ENCODE results near the gene C1QTNF2.
"Not testable (repeated sequence)": the region's sequence is repeated elsewhere in the genome, so short reads cannot be mapped to it uniquely, and the experiment has no call there.

The C1QTNF2 gene

DNA sequence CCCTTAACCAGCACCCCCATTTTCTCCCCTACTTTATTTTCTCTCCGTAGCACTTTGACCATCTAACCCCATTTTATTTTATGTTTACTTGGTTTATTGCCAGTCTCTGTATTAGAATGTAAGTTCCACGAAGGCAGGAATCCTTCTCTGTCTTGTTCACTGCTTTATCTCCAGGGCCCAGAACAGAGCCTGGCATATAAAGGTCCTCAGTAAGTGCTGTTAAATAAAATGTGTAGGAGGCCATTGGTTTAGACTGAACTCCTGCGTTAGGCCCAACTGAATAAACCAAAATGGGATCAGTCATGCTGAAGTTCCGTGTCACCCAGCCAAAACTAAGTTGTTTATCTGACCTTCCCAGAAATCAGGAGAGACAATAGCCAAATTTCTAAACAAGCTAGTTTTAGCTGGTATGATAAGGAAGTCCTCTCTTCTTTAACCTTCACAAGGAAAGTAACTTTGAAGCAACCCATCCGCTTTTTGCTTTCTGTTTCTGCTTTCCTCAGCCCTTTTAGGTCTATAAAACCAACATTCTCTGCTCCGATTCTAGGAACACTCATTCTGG is 29.0 kb downstream of the C1QTNF2 start:
- no peak for DNase-seq (ENCODE audit: low spot score)

DNA sequence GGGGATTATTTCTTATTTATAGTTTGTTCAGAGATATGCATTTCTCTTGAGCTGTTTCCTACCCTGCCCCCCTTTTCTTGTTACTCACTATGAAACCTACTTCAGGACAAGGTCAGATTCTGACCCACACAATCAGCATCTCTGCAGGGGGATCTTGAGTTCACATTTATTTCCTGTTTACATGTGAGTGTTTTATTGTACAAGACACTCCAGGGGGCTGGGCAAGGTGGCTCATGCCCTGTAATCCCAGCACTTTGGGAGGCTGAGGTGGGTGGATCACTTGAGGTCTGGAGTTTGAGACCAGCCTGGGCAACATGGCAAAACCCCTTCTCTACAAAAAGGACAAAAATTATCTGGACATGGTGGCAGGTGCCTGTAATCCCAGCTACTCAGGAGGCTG is 29.9 kb downstream of the C1QTNF2 start:
- not testable (repeated sequence) for DNase-seq (ENCODE audit: low spot score)

DNA sequence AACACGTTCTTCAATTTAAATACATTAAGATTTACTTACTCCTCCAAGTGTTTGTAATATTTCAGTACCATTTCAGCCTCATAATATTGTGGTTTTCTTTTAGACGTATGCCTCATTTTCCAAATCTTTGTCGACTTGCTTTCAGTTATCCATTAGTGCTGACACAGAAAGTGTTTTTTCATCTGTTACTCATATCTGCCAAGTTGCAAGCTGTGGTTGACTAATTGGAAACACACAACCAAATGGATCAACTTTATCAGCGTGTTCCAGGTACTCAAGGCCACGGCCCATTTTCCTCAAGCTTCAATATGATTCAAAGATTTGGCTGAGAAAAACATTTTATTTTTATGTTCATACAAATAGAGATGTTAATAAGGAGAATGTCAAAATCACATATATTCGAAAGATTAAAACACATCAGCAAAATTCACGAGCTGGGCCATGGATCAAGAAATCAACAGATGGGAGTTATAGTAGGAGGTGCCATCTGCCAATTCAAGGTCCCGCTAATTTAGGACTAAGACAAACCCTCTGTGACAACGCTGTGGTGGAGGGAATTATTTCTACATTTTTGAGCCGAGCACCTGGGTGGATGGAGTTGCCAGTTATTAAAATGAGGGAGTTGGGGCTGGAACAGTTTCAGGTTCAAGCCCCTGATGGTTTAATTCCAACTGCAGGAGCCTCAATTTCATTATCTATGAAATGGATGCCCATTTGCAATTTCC is 30.9 kb downstream of the C1QTNF2 start:
- DNase-seq (ENCODE audit: low spot score) = no peak

DNA sequence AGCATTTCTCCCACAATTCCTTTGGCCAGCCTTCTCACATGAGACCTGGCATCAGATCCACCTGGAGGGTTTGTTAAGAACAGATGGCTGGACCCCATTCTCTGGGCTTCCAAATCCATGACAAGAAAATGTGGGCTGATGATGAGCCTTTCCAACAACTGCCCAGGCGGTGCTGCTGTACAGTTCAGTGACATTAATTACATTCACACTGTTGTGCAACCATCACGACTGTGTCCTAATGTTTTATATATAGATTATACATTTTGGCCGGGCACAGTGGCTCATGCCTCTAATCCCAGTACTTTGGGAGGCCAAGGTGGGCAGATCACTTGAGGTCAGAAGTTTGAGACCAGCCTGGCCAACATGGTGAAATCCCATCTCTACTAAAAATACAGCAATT is 35.7 kb downstream of the C1QTNF2 start:
- DNase-seq (ENCODE audit: low spot score) = not testable (repeated sequence)

DNA sequence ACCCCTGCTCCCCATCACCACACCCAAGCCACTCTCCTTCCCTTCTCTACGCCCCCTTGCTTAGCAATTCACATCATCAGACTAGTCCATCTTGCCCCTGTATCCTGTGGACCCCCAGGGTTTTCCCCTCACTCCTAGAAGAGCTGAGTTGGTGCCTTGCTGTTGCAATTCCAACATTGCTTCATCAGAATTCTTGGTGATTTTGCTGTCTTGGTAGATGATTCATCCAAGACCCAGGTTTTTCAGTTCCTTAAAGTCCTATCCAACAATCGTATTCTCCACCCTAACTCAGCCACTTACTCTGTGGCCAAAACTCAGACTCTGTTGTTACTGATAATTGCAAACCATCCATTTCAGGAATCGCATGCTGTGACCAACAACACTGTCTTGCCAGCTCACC is 36.7 kb downstream of the C1QTNF2 start:
- DNase-seq (ENCODE audit: low spot score) = no peak

DNA sequence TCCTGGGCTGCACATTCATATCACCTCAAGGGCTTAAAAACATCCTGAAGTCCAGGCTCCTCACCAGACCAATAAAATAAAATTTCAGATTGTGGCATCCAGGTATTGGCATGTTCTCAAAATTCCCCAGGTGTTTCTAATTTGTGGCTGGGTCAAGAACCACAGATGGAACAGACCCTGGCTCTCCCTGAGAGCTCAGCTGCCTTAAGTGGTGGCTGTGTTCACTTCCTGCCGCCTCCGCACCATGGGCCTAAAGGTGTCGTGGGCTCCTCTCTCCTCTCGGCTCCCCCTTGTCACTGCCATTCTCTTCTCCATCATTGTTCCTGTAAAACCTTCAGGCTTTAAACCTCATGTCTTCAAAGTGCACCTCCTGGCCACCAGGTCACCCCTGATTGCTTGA is 40.2 kb downstream of the C1QTNF2 start:
- DNase-seq (ENCODE audit: low spot score) = no peak

DNA sequence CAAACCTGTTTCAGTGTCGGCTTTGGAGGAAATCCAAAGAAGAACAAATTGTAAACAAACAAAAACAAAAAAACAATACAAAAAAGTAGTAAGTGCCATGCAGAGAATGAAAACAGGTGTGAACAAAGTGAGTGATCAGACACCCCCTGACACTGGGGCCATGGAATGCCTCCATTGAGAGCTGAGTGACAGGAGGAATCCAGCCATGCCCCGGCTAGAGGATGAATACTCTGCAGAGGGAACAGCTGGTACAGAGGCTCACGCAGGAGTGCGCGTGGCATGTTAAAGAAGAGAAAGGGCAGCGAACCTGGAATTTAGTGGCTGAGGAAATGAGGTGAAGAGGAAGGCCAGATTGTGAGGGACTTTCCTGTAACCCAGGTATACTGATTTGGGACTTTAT is 42.6 kb downstream of the C1QTNF2 start:
- DNase-seq (ENCODE audit: low spot score) = no peak

DNA sequence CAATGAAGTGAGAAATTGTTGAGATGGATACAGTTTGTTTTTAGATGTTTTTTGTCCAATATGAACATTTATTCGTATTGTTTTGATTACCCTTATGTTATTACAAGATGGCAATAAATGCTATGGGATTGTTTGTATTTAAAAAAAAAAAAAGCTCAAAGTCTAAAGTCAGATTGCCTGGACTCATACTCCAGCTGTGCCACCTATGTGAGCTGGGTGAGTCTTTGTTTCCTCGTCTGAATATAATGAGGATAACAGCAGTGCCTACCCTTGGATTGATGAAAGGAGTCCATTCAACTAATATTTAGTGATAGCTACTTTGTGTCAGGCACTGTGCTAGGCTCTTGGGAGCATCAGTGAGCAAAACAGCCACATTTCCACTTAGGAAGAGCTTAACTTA is 43.4 kb downstream of the C1QTNF2 start:
- DNase-seq (ENCODE audit: low spot score) = no peak

DNA sequence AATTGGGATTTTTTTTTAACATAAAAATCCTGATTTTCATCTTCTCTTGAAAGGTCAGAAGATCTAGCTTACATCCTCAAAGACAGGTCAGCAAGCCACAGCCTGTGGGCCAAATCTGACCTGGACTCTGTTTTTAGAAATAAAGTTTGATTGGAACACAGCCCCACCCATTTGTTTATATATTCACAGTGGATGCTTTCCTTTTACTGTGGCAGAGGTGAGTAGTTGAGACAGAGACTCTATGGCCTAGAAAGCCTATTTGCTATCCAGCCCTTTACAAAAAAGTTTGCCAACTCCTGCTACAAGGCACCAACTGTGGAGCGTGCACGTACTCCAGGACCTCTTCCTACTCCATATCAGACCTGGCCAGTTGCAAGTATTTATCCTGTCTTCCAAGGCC is 44.7 kb downstream of the C1QTNF2 start:
- no peak for DNase-seq (ENCODE audit: low spot score)

DNA sequence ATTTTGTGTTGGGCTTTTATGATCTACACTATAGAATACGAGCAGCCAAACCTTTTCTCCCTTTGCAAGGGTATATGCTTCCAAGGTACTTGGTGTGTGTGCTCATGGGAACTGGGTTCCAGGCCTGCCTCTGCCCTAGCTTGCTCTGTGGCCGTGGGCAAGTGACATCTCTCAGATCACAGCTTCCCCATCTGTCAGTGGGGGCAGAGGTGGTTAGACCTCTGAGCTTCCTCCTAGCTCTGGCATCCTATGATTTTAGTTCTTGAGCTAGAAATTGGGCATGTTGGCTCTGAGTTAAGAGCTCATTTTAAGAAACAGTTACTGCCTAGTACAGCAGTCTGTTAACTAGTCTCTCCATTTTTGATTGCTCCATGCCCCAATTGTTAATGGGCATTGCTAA is 45.5 kb downstream of the C1QTNF2 start:
- DNase-seq (ENCODE audit: low spot score) = no peak

DNA sequence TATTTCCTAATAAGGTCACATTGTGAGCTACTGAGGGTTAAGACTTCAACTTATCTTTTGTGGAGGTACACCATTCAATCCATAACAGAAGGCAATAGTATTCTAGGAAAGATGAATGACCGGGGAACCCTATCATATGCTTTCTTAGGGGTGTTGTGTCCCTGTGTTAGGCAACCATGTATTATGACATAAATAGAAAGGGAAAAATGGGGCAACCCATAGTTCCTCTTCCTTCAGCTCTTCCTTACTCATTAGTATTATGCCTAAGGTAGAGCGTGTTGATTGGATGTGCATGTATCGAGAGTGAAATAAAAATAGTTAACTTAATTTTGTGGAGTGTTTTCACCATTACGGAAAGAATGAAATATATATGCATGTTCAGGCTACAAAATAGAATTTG is 52.0 kb downstream of the C1QTNF2 start:
- no peak for DNase-seq (ENCODE audit: low spot score)

DNA sequence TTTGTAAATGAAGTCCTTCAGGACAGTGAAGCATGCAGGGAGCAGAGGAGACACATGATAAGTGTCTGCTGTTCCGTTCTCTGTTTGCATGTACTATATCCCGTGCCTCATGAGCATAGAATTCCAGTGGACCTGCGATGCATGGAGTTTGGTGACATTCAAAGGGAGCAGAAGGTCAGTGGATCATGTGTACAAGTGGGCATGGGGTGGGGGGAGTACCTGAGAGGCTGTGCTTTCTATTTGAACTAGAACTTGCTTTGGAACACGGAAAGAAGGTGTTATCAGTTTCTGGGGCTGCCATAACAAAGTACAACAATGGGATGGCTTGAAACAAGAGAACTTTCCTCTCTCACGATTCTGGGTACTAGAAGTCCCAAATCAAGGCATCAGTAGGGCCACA is 53.0 kb downstream of the C1QTNF2 start:
- DNase-seq (ENCODE audit: low spot score) = no peak

DNA sequence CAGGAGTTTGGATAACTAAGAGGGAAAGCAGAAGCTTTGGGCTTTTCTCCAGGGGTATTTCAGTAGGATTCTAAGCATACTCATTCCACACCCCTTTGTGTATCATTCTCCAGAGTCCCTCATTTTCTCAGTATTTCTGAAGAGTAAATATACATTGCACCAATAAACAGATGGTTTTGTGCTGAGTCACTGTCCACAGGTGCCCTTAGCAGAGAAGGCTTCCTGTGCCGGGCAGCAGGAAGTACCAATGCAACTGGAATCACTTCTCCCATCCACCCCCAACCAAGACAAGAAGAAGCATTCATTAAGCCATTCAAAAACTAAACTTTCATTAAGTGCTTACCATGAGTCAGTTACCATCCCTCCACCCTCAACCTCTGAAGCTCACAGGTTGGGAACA is 54.5 kb downstream of the C1QTNF2 start:
- no peak for DNase-seq (ENCODE audit: low spot score)

DNA sequence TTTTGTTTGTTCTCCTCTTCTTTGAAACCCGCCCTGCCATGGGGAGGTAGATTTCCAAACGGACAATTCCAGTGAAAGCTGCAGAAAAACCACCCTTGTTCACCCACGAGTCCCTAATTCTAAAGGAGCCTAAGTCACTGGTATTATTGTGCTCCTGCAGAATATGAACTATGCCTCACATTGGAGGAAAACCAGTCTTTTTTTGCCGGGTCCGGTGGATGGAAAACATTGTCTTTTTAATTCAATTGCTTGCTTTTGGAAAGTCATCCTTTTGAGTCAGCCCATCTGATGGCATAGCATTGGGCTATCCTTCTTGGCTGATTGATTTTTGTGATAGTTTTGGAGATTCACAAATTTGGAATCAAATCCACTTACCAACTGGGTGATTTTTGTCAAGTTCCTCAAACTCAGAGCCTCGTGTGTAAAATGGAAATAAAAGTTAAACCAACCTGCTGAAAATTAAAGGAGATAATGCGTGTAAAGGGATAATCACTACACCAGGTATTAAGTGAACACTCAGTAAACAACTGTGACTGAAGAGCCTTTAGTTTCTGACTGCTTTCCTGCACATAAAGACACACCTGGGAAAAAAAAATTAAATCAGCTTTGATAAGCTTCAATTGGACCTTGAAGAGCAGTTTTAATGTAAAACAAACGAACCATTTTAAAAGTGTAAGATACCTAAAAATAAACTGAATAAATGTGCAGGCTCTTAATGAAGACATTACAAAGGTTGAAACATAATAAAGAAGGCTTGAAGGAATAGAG is 57.3 kb downstream of the C1QTNF2 start:
- DNase-seq (ENCODE audit: low spot score) = no peak

DNA sequence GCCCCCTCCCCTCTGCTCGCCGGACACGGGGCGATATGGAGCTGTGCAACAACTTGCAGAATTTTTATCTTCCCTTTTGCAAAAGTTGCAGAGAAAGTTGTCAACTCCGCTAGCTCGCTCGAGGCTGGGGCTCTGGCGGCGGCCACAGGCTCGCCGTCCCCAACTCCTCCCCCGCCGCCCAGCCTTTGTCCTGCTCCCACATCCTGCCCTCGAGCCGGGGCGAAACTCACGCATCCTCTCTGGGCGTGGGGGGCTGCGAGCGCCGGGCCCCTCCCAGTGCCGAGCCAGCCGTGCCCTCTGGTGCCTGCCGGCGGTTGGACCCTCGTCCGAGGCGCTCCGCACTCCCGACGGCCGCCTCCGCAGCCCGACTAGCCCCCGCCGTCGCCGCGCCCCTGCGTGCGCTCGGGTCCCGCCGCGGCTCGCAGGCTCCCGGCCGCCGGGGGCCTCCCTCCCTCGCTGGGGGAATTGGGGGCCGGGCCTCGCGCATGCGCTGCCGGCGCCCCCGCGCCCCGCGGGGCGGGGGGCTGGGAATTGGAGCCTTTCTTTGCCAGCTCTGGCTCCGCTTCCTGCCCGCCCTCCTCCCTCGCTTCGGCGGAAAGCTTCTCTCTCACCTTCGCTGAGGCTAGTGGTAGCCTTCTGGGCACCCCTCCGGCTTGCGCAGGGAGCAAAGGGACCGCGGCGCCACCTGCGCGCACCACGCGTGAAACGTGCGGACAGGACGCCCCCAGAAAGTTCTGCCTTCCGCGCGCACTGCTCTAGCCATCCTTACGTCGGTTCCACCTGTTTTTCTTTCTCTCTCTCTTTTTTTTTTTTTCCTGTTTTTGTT is 58.1 kb downstream of the C1QTNF2 start, which contains the start of gene CCNJL:
Gene CCNJL (minus strand): TSS at position 431 of the 826 bp plus-strand sequence. CDS start 641 bp downstream, outside the sequence.
- DNase-seq (ENCODE audit: low spot score) = peak; percentile 98

DNA sequence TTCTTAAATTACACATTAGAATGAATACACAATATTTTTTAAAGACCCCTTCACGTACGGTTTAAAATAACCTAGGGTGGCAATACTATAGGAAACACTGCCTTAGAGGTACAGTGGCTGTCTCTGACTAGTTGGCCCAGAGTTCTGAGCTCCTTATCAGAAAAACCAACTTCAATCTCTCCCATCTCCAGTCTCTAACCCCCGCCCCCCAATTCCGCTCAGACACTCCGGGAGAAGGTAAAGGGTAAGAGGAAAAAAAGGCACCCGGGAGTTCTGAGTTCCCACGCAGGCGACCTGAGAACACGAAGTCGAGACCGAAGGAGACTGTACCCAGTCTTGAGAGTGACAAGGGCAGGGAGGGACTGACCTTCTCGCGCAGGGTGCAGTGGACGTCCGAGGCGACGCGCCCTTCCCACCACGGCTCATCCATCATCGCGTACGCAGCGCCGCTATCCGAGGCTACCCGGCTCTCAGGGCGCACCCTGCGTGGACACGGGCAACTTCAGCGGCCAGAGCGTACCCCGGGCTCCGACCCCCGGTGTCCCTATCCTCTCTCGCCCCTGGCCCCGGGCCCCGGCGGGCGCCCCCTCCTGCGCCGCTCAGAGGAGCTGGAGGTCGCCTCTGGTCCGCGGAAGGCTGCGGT is 58.8 kb downstream of the C1QTNF2 start:
- no peak for DNase-seq (ENCODE audit: low spot score)

DNA sequence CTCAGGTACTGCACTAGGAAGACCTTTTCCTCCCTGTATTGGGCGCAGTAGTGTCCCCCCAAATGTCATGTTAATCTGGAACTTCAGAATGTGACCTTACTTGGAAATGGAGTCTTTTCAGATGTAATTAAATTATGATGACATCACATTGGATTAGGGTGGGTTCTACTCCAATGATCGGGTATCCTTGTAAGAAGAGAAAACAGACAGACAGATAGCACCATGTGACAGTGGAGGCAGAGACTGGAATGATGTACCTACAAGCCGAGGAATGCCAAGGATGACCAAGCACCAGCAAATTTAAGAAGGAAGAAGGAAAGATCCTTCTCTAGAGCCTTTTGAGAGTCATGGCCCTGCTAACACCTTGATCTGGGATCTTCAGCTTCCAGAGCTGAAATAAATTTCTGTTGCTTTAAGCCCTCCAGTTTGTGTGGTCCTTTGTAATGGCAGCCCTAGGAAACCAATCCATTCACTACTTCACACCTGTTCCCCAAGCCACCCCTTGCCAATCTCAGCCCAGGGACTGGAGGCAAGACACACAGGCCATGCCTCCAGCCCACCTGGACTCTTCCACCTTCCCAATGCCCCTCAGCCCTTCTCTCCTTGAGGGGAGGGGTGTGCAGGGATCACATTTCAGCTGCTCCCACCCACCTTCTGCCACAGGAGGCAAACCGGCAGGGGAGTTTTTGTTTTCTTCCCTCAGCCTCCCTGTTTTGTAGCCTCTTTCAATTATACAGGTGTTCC is 59.7 kb downstream of the C1QTNF2 start:
- DNase-seq (ENCODE audit: low spot score) = peak; percentile 50

DNA sequence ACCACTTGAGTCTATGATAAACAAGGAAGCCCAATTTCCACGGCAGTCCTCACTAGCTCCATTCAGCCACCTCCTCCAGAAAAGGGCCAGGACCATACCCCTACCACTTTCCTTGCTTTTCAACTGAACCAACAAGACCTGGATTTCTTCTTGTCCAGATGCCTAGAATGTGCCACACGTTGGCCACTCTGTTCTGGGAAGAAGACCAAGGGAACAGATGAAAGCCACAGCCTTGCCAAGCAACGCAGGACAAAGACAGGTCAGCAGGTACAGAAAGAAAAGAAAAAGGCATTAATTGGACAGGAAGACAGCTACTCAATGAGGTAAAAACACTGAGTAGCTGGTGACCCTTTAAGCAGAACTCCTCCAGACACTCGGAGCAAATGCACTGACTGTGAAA is 60.3 kb downstream of the C1QTNF2 start:
- no peak for DNase-seq (ENCODE audit: low spot score)

DNA sequence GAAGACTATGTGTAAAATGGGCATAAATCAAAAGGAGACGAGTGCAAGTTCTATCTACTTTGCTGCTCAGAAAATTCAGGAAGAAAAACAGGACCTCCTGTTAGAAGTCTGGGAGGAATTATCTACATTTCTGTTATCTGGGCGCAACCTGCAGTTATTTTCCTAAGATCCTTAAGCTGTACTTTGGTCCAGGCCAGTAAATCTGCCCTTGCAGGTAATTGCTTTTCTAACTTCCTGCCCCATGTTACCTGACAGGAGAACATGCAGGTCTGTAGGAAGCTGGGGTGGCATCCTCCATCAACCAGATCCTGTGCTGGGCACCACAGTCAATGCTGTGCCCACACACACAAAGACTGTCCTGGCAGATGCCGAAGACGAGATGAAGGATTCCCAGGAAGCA is 63.7 kb downstream of the C1QTNF2 start:
- DNase-seq (ENCODE audit: low spot score) = no peak

DNA sequence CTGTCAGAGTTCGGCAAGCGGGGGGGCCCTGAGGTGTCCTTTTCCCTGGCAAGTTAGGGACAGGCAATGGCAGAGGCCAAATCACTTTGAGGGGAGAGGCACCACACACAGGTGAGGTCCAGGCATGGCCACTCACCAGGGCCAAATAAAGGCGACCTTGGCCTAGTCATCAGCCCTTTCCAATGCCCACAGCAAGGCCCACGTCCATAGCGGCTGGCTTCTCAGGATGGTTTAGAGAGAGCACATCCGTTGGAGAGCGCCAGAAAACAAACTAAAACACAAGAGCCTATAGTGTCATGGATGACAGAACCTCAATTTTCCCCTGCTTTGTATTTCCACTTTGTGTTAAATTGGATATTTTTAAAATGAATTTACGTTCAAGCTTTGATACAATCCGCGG is 65.1 kb downstream of the C1QTNF2 start:
- no peak for DNase-seq (ENCODE audit: low spot score)

DNA sequence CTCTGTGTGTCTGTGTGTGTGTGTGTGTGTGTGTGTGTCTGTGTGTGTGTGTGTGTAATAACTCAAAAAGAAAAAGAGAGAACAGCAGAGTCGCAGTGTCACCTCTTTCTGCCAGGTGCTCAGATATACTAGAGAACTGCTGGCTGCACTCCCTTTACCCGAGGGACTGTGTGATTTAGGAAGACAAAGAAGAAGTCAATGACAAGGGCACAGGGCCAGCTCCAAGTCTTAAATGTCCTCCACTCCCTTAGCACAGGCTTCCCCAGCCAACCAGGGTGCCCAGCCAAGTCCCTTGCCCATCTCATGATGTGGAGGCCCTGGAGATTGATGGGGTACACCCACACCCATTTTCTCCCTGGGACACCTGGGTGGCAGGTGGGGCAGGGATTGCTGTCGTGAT is 66.7 kb downstream of the C1QTNF2 start:
- DNase-seq (ENCODE audit: low spot score) = no peak

Measured in iPS-NIHi11 (cell line).